Right ventricle myocardium inferior (tissue), 1 donor: ENCODE data around the gene MSANTD1. TPM values are rescaled to one million over a fixed set of nuclear protein-coding genes. Genes with fewer than 3 reads are reported as not detected.
"Not testable (repeated sequence)": the region's sequence is repeated elsewhere in the genome, so short reads cannot be mapped to it uniquely, and the experiment has no call there.

ENCODE experiments used
- ATAC-seq: fragments of 200-7000 bp; cut with Tn5 transposase; one replicate; pipeline ENCODE4 v1.9.1; 2020; ENCODE audit warnings: mild to moderate bottlenecking, moderate library complexity
- DNase-seq: peaks from one replicate; pipeline ENCODE4 v3.0.0; 2021; ENCODE audit errors: missing footprints
- intact Hi-C: fragments of 100-400 bp; cut with DNase I; formaldehyde crosslinking; loops from one replicate; pipeline ENCODE4 v1.11.0; 2022
- total RNA-seq: library from RNA; stranded (reverse); fragmentation: NEBNext Ultra II Directional; extraction: Animal tissue kit (Norgen Biotek cat#: 25700); gene quantifications from one replicate; pipeline ENCODE4 v1.2.1, GENCODE V29; 2021
- donor health status: DM: no; HTN: yes; CAD: no; lungs with severe emphysema.

The MSANTD1 gene
- total RNA-seq, 1 donor from 2014 or later: 0.51 TPM

- DNase-seq: peak; percentile 96
- ATAC-seq: peak; percentile 97
- intact Hi-C loops: loop anchor here (5.0 kb wide), 1 partner anchor 40 kb away; no protein-coding TSS in a partner anchor
These were observed 43.8 kb downstream of the MSANTD1 start, which contains the start of gene RGS12 for GRCh38 chr4:3292571-3293400. Gene RGS12, plus strand, starts transcription at chr4:3293021. Its CDS starts 23,150 bp downstream, at chr4:3316171.

- peak; percentile 68 for DNase-seq
- no peak for ATAC-seq
- intact Hi-C loops: loop anchor here (5.0 kb wide), 1 partner anchor 39 kb away; no protein-coding TSS in a partner anchor
These were observed 44.7 kb downstream of the MSANTD1 start for GRCh38 chr4:3293401-3294391.

- ATAC-seq (no peak), DNase-seq (peak; percentile 57)
- intact Hi-C loops: loop anchor here (5.0 kb wide), 1 partner anchor 38 kb away; no protein-coding TSS in a partner anchor
These were observed 45.7 kb downstream of the MSANTD1 start for GRCh38 chr4:3294401-3295241.

- intact Hi-C loops: no loop called here
- no peak for DNase-seq
These were observed 47.1 kb downstream of the MSANTD1 start for GRCh38 chr4:3295837-3296624.

GRCh38 chr4:3296651-3297050 lies 47.7 kb downstream of the MSANTD1 start:
- no peak for DNase-seq

More at GRCh38 chr4:3295837-3296624, 47.1 kb downstream of the MSANTD1 start:
- no peak for ATAC-seq

GRCh38 chr4:3297066-3297859 lies 48.3 kb downstream of the MSANTD1 start:
- DNase-seq: no peak
- no peak for ATAC-seq
- intact Hi-C loops: no loop called here

More at GRCh38 chr4:3296651-3297050, 47.7 kb downstream of the MSANTD1 start:
- intact Hi-C loops: no loop called here
- no peak for ATAC-seq

- DNase-seq (no peak), ATAC-seq (no peak)
- intact Hi-C loops: no loop called here
These were observed 50.4 kb downstream of the MSANTD1 start for GRCh38 chr4:3299122-3299975.

- DNase-seq (no peak), ATAC-seq (no peak)
- intact Hi-C loops: no loop called here
These were observed 51.2 kb downstream of the MSANTD1 start for GRCh38 chr4:3299976-3300671.

- ATAC-seq, intact Hi-C loops, DNase-seq: not testable (repeated sequence)
These were observed 51.9 kb downstream of the MSANTD1 start for GRCh38 chr4:3300882-3301281.

- intact Hi-C loops: no loop called here
- DNase-seq (no peak), ATAC-seq (no peak)
These were observed 52.7 kb downstream of the MSANTD1 start for GRCh38 chr4:3301450-3302172.

- no peak for ATAC-seq
- DNase-seq: no peak
- intact Hi-C loops: no loop called here
These were observed 53.3 kb downstream of the MSANTD1 start for GRCh38 chr4:3302173-3302785.

GRCh38 chr4:3302786-3303564 lies 54.0 kb downstream of the MSANTD1 start:
- ATAC-seq (no peak), DNase-seq (peak; percentile 50)
- intact Hi-C loops: no loop called here

GRCh38 chr4:3303565-3303824 lies 54.5 kb downstream of the MSANTD1 start:
- ATAC-seq (no peak), DNase-seq (peak; percentile 59)
- intact Hi-C loops: no loop called here
